NCI-H146 (cell line): Measurements from ENCODE around the gene RPF1.
A peak's percentile ranks its signal among the peaks of the same experiment; 100 is the strongest.
"Not testable (repeated sequence)": the region's sequence is repeated elsewhere in the genome, so short reads cannot be mapped to it uniquely, and the experiment has no call there.

Source experiments
- DNase-seq: peaks from one replicate; lab custom pipeline; 2025; lab: John Stamatoyannopoulos, UW

RPF1 gene

DNA sequence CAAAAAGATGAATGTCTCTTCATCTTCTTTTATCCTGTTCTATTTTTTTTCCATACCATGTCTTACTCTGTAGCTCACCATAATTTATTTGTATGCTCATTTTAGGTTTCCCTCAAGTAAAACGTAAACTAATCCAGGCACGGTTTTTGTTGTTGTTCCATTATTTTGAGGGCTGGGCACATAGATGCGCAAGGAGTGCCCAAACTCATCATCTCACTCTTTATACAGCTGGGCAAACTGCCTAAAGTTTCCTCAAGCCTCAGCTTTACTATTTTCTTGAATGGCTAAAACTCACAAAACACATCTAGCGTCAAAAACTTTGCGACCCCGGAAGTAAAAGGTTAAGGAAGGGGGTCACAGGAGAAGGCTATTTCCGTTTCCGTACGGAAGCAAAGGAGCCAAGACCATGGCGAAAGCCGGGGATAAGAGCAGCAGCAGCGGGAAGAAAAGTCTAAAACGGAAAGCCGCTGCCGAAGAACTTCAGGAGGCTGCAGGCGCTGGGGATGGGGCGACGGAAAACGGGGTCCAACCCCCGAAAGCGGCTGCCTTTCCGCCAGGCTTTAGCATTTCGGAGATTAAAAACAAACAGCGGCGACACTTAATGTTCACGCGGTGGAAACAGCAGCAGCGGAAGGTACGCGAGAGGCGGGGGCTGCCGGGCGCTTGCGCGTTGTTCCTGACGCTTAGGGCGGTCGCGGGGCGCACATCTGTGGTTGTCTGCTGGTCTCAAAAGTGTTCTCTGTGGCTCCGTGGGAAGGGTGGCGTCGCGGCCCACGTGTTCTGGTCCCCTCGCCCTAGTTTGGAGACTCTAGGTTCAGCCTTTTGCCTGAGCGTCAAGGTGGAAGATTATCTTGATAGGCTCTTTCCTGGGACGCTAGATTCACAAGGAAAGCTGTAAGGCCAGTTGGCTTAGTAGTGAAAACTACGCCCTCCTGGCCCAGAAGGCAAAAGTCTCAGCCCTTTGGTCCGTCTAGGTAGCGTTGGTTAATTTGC, at the start of gene RPF1:
TSS of gene RPF1 (plus strand) at position 391 of the 993 bp plus-strand sequence. CDS start at position 407, 16 bp downstream.
- peak; percentile 79 for DNase-seq

DNA sequence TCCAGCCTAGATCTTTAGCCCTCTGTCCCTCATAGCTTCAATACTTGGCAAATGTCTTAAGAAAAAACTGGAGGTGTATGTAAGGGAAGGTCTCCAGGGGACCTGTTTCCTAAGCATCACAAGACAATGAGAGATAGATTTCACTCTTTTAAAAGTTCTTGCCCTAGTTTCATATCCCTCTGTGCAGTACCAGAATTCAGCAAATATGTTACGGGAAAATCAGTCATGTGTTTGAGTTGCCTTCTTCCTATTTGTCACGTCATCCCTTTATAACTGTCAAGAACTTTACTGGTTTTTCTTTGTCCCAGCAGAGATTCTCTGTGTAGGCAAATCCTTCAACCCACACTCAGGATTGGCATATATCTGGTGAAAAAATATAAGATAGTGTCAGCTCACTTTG, 48.5 kb upstream of the RPF1 start:
- no peak for DNase-seq

- DNase-seq, result peak; percentile 96
These were observed 45.6 kb upstream of the RPF1 start for GRCh38 chr1:84433258-84434080.

- DNase-seq, result no peak
These were observed 44.8 kb upstream of the RPF1 start for GRCh38 chr1:84434081-84434769.

- no peak for DNase-seq
These were observed 44.1 kb upstream of the RPF1 start for GRCh38 chr1:84434801-84435549.

- no peak for DNase-seq
These were observed 42.0 kb upstream of the RPF1 start for GRCh38 chr1:84436876-84437655.

- DNase-seq, result peak; percentile 42
These were observed 36.8 kb upstream of the RPF1 start for GRCh38 chr1:84442256-84442655.

DNA sequence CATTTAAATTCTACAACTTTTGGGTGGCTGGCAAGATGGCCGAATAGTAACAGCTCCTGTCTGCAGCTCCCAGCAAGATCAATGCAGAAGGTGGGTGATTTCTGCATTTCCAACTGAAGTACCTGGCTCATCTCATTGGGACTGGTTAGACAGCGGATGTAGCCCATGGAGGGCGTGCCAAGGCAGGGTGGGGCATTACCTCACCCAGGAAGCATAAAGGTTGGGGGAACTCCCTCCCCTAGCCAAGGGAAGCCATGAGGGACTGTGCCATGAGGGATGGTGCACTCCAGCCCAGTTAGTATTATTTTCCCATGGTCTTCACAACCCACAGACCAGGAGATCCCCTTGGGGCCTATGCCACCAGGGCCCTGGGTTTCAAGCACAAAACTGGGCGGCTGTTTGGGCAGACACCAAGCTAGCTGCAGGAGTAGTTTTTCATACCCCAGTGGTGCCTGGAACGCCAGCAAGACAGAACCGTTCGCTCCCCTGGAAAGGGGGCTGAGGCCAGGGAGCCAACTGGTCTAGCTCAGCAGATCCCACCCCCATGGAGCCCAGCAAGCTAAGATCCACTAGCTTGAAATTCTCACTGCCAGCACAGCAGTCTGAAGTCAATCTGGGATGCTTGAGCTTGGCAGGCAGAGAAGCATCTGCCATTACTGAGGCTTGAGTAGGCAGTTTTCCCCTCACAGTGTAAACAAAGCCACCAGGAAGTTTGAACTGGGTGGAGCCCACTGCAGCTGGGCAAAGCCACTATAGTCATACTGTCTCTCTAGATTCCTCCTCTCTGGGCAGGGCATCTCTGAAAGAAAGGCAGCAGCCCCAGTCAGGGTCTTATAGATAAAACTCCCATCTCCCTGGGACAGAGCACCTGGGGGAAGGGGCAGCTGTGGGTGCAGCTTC, 36.1 kb upstream of the RPF1 start:
- peak; percentile 21 for DNase-seq

- not testable (repeated sequence) for DNase-seq
These were observed 30.4 kb upstream of the RPF1 start for GRCh38 chr1:84448704-84449103.

- DNase-seq, result no peak
These were observed 28.2 kb upstream of the RPF1 start for GRCh38 chr1:84450910-84451309.

DNA sequence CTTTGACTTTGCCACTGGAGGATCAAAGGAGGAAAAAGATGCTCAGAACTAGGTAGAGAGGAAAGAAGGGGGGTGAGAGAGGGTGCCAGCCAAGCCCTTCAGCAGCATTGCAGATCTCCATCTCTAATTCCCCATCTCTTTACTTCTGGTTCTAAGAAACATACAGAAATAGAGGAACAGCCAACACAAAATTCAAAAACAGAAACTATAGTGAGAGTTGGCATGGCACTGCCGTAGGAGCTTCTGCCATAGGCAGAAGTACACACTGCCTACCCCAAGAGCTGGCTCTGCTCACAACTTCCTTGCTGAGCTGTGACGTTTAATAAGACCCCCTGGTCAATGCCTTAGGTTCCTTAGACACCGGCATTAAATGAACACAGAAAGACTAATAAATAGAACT, 26.6 kb upstream of the RPF1 start:
- DNase-seq, result no peak

DNA sequence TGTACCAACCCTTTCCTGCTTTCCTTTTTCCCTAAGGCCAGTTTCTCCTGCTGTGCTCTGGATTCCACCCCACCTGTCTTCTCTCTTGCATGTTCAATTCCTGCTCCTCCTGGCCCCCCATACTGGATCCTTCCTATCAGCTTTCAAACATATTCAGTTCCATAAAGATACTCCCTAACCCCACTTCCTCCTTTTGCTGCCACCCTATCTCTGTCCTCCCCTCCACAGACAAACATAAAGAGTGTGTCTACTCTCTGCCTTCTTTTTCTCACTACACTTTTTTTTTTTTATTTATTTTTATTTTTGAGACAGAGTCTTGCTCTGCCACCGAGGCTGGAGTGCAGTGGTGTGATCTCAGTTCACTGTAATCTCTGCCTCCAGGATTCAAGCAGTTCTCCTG, 16.9 kb upstream of the RPF1 start:
- no peak for DNase-seq

- DNase-seq, result no peak
These were observed 11.8 kb upstream of the RPF1 start for GRCh38 chr1:84467298-84467697.

- DNase-seq, result no peak
These were observed 2.8 kb upstream of the RPF1 start for GRCh38 chr1:84476225-84476624.

- no peak for DNase-seq
These were observed 932 bp downstream of the RPF1 start for GRCh38 chr1:84479998-84480397.

DNA sequence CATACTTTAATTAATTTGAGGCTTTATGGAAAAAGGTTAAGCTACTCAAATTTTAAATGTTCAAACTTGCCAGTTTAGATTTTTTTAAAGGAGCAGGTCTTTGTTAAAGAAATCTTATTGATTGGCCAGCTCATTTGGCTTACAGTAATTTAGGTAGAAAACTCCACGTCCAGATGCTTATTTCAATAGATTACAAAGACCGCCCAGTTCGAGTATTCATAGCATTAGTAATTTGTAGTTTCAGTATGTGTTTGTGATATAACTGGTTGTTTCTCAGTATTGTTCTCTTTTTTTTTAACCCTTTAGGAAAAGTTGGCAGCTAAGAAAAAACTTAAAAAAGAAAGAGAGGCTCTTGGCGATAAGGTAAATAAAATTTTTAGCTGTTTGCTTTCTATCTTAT, 1.6 kb downstream of the RPF1 start:
- no peak for DNase-seq

GRCh38 chr1:84481317-84481716, 2.3 kb downstream of the RPF1 start:
- DNase-seq, result no peak

GRCh38 chr1:84488107-84488506, 9.0 kb downstream of the RPF1 start:
- no peak for DNase-seq

GRCh38 chr1:84489766-84490165, 10.7 kb downstream of the RPF1 start:
- no peak for DNase-seq

GRCh38 chr1:84492726-84493125, 13.7 kb downstream of the RPF1 start:
- DNase-seq, result no peak
